Endothelial cell of umbilical vein (primary cell): ENCODE data around the gene SLC25A38. TPM values are rescaled to one million over a fixed set of nuclear protein-coding genes. Genes with fewer than 3 reads are reported as not detected.

Experiments used
- BruUV-seq: library from RNA; stranded (reverse); fragments of 400-500 nt; replicated peaks from 2 replicates; lab custom pipeline; 2021; lab: Mats Ljungman, UMichigan
- CTCF ChIA-PET: fragments of 300-600, 350-600 bp; sonication (Branson Sonifier 250); formaldehyde crosslinking; loops from one replicate; lab custom pipeline; 2021; ENCODE audit warnings: antibody characterized with exemption, inconsistent platforms; lab: Charles Lee
- POLR2A ChIA-PET: fragments of 300-600, 350-600 bp; sonication (Branson Sonifier 250); formaldehyde crosslinking; loops from one replicate; lab custom pipeline; 2021; ENCODE audit warnings: antibody characterized with exemption, inconsistent platforms; lab: Charles Lee
- DNase-seq: peaks from one replicate; pipeline ENCODE4 v3.0.0-alpha.2; 2011; ENCODE audit warnings: low read depth, low spot score
- FAIRE-seq: peaks from 2 replicates; lab custom pipeline; 2011; peaks lifted over from hg19 to GRCh38; lab: Jason Lieb, UNC
- H2AFZ ChIP-seq: 2 replicates; pipeline ENCODE4 v1.6.0; 2012; ENCODE audit warnings: low read depth, low read length, control low read depth, inconsistent platforms
- H3K27ac ChIP-seq: 2 replicates; pipeline ENCODE4 v1.5.1; 2011; ENCODE audit warnings: low read depth, mild to moderate bottlenecking, control low read depth, low read length, moderate library complexity; ENCODE audit not compliant: insufficient read depth
- H3K27me3 ChIP-seq, 2 experiments: 2 replicates each; pipeline versions ENCODE4 v1.6.0 to v1.6.1; 2011; ENCODE audit warnings: low read length in 2 of 2, mixed read lengths in 1 of 2; ENCODE audit not compliant: control insufficient read depth in 2 of 2, insufficient read depth in 2 of 2
- H3K36me3 ChIP-seq, 2 experiments: 2 replicates in 1 of 2; 3 replicates in 1 of 2; pipeline ENCODE4 v1.5.1; 2011; ENCODE audit warnings: low read length in 2 of 2, mild to moderate bottlenecking in 1 of 2, moderate library complexity in 1 of 2; ENCODE audit not compliant: control insufficient read depth in 2 of 2, insufficient read depth in 2 of 2; ENCODE audit errors: extremely low read depth in 1 of 2
- H3K4me1 ChIP-seq: 3 replicates; pipeline ENCODE4 v1.5.1; 2011; ENCODE audit warnings: mild to moderate bottlenecking, low read length; ENCODE audit not compliant: control insufficient read depth, insufficient read depth; ENCODE audit errors: extremely low read depth
- H3K4me2 ChIP-seq: 2 replicates; pipeline ENCODE4 v1.6.1; 2011; ENCODE audit warnings: low read length, control low read depth, mixed read lengths; ENCODE audit not compliant: insufficient read depth
- H3K4me3 ChIP-seq, 3 experiments: fragments of 200-600 bp in 1 of 3; sonication (generic), shearing (Covaris generic) in 1 of 3; replicated peaks in 1 of 3; 2 replicates each; pipeline ENCODE4 v1.5.1; 2011 to 2016; ENCODE audit warnings: control low read depth in 3 of 3, low read length in 3 of 3, mild to moderate bottlenecking in 2 of 3, inconsistent platforms in 1 of 3, low read depth in 1 of 3, moderate library complexity in 1 of 3; ENCODE audit not compliant: insufficient read depth in 1 of 3
- H3K79me2 ChIP-seq: 2 replicates; pipeline ENCODE4 v1.6.0; 2012; ENCODE audit warnings: low read length, inconsistent platforms; ENCODE audit not compliant: control insufficient read depth, insufficient read depth
- H3K9ac ChIP-seq: replicated peaks from 2 replicates; pipeline ENCODE3; 2011; ENCODE audit warnings: low read length, control low read depth; ENCODE audit not compliant: insufficient read depth; ENCODE audit errors: extremely low read depth
- H3K9me1 ChIP-seq: replicated peaks from 3 replicates; pipeline ENCODE4 v1.6.0; 2011; ENCODE audit warnings: mild to moderate bottlenecking, low read length; ENCODE audit not compliant: control insufficient read depth, insufficient read depth; ENCODE audit errors: extremely low read depth
- H3K9me3 ChIP-seq: replicated peaks from 2 replicates; pipeline ENCODE4 v1.5.1; 2012; ENCODE audit warnings: low read length, inconsistent platforms; ENCODE audit not compliant: control insufficient read depth, insufficient read depth
- H4K20me1 ChIP-seq: replicated peaks from 2 replicates; pipeline ENCODE3; 2011; ENCODE audit warnings: mild to moderate bottlenecking, low read length; ENCODE audit not compliant: control insufficient read depth, insufficient read depth; ENCODE audit errors: extremely low read depth
- EZH2 ChIP-seq: IDR thresholded peaks from 2 replicates; pipeline ENCODE4 v1.6.1; 2012; ENCODE audit warnings: borderline replicate concordance, low read depth, mild to moderate bottlenecking, moderate library complexity, low read length, inconsistent platforms; ENCODE audit not compliant: severe bottlenecking
- FOS ChIP-seq: IDR thresholded peaks from 2 replicates; pipeline ENCODE4 v1.6.1; 2011; ENCODE audit warnings: mild to moderate bottlenecking, low read length, moderate library complexity, borderline replicate concordance; ENCODE audit not compliant: insufficient read depth
- GATA2 ChIP-seq: IDR thresholded peaks from 2 replicates; pipeline ENCODE4 v1.7.0; 2011; ENCODE audit warnings: low read depth, mild to moderate bottlenecking, moderate library complexity, mixed read lengths, low read length; ENCODE audit not compliant: insufficient read length, insufficient read depth
- JUN ChIP-seq: IDR thresholded peaks from 2 replicates; pipeline ENCODE4 v1.6.1; 2011; ENCODE audit warnings: borderline replicate concordance, low read depth; ENCODE audit not compliant: insufficient read length, insufficient read depth
- MAX ChIP-seq: IDR thresholded peaks from 2 replicates; pipeline ENCODE4 v1.6.1; 2011; ENCODE audit not compliant: insufficient read depth, insufficient read length
- MYC ChIP-seq: IDR thresholded peaks from one replicate; pipeline ENCODE4 v1.6.1; 2011; ENCODE audit warnings: mild to moderate bottlenecking, low read depth, low read length
- POLR2A ChIP-seq: IDR thresholded peaks from 2 replicates; pipeline ENCODE4 v1.6.1; 2012; ENCODE audit warnings: low read depth, mild to moderate bottlenecking, control low read depth, low read length
- POLR2AphosphoS5 ChIP-seq: IDR thresholded peaks from 2 replicates; pipeline ENCODE4 v1.6.1; 2012; ENCODE audit warnings: low read depth, mild to moderate bottlenecking, control low read depth, low read length, moderate library complexity; ENCODE audit not compliant: insufficient read depth
- dilution Hi-C: fragments of 300-500 bp; cut with MboI; formaldehyde crosslinking; loops from one replicate; pipeline ENCODE4 v1.15.0; 2019; ENCODE audit warnings: low sequenced_read_pairs; ENCODE audit not compliant: extremely low pct_ligation_motif_present
- intact Hi-C: fragments of 100-400 bp; cut with micrococcal nuclease; formaldehyde crosslinking; loops from one replicate; pipeline ENCODE4 v1.10.0; 2022
- polyA plus RNA-seq, 4 experiments: library from polyadenylated mRNA; depleted of rRNA in 3 of 4; stranded (reverse) in 3 of 4; unstranded in 1 of 4; fragments of >200 nt; gene quantifications; 2 replicates each; pipeline versions ENCODE4 v1.2.1 to v1.2.3, GENCODE V29; 2011 to 2012; ENCODE audit warnings: missing spikeins in 1 of 4
- total RNA-seq: library from RNA; stranded (reverse); gene quantifications from 2 replicates; pipeline ENCODE4 v1.2.3, GENCODE V29; 2021
- TF ChIP-seq, protein P1 (sequence below), 2 donors: IDR thresholded peaks; 1 replicate in 1 of 2; 2 replicates in 1 of 2; pipeline ENCODE4 v1.5.1; 2011; ENCODE audit warnings: low read length in 2 of 2, mild to moderate bottlenecking in 2 of 2, moderate library complexity in 2 of 2, control low read depth in 1 of 2, inconsistent platforms in 1 of 2, low read depth in 1 of 2; ENCODE audit not compliant: insufficient read depth in 1 of 2; ENCODE audit errors: extremely low read depth in 1 of 2

Gene SLC25A38
- total and polyA plus RNA-seq, 2 donors (not counting 3 experiments of a cell fraction or from before 2014, with no cell fraction given), result 20.0 to 31.1 TPM

GRCh38 chr3:39385456-39386090 lies 2.4 kb downstream of the SLC25A38 start:
- FAIRE-seq, result no peak

More at GRCh38 chr3:39385456-39386090, 2.4 kb downstream of the SLC25A38 start:
- no peak overlapping the region for H2AFZ ChIP-seq
- ChIA-PET POLR2A (no interaction called here), CTCF (no interaction called here)
- H3K27me3 ChIP-seq, result no peaks in the 10 kb centered on the region
- dilution Hi-C loops (no loop called here), intact Hi-C loops (loop anchor here (10.0 kb wide), 1 partner anchor 1069 kb away; the partner anchor contains the start of gene RPL14)
- no peak overlapping the region for H3K9ac ChIP-seq
- H3K9me1 ChIP-seq, result no peaks in the 10 kb centered on the region
- H4K20me1 ChIP-seq, result peaks cover 15% of the 10 kb centered on the region
- peaks cover 0 to 2% of the 10 kb centered on the region in 2 experiments for H3K36me3 ChIP-seq
- DNase-seq, result no peak
- no peak overlapping the region for H3K4me2 ChIP-seq
- BruUV-seq, result no TSS peak
- no peak overlapping the region for H3K27ac ChIP-seq
- H3K4me3 ChIP-seq, result no peak overlapping the region
- TF ChIP-seq MAX (no peak), JUN (no peak), FOS (no peak), MYC (no peak), EZH2 (no peak), POLR2A (no peak), GATA2 (no peak), POLR2AphosphoS5 (no peak)
- TF ChIP-seq, protein P1, sequence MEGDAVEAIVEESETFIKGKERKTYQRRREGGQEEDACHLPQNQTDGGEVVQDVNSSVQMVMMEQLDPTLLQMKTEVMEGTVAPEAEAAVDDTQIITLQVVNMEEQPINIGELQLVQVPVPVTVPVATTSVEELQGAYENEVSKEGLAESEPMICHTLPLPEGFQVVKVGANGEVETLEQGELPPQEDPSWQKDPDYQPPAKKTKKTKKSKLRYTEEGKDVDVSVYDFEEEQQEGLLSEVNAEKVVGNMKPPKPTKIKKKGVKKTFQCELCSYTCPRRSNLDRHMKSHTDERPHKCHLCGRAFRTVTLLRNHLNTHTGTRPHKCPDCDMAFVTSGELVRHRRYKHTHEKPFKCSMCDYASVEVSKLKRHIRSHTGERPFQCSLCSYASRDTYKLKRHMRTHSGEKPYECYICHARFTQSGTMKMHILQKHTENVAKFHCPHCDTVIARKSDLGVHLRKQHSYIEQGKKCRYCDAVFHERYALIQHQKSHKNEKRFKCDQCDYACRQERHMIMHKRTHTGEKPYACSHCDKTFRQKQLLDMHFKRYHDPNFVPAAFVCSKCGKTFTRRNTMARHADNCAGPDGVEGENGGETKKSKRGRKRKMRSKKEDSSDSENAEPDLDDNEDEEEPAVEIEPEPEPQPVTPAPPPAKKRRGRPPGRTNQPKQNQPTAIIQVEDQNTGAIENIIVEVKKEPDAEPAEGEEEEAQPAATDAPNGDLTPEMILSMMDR (IDR thresholded peaks at IDR 0.05; ENCODE audit: extremely low read depth in 1 of 2, insufficient read depth in 1 of 2, low read depth in 1 of 2, low read length in 2 of 2), result no peak
- H3K4me1 ChIP-seq, result peaks cover 8% of the 10 kb centered on the region
- no peaks in the 10 kb centered on the region for H3K9me3 ChIP-seq
- H3K79me2 ChIP-seq, result peaks cover 37% of the 10 kb centered on the region
